Muscle of leg (tissue), 11 donors: ENCODE data around the gene KCNK17. TPM values are rescaled to one million over a fixed set of nuclear protein-coding genes. Genes with fewer than 3 reads are reported as not detected.

ENCODE experiments used
- DNase-seq: peaks from one replicate; pipeline ENCODE4 v3.0.0; 2013
- H3K27ac ChIP-seq: one replicate; pipeline ENCODE4 v1.5.1; 2013; ENCODE audit warnings: mild to moderate bottlenecking, low read length, control low read depth
- H3K27me3 ChIP-seq: one replicate; pipeline ENCODE4 v1.6.1; 2013; ENCODE audit warnings: low read length; ENCODE audit not compliant: control insufficient read depth, insufficient read depth
- H3K36me3 ChIP-seq: one replicate; pipeline ENCODE4 v1.6.1; 2013; ENCODE audit warnings: low read length; ENCODE audit not compliant: control insufficient read depth, insufficient read depth
- H3K4me1 ChIP-seq: one replicate; pipeline ENCODE4 v1.6.1; 2013; ENCODE audit warnings: low read length; ENCODE audit not compliant: control insufficient read depth, insufficient read depth
- H3K4me3 ChIP-seq: one replicate; pipeline ENCODE4 v1.5.1; 2013; ENCODE audit warnings: low read length, control low read depth
- H3K9me3 ChIP-seq: replicated peaks from 2 replicates; pipeline ENCODE4 v1.6.1; 2013; ENCODE audit warnings: low read depth, low read length; ENCODE audit not compliant: control insufficient read depth
- WGBS: methylation state at CpG from one replicate; pipeline ENCODE4 v1.1.5; 2013; ENCODE audit warnings: missing lambda C conversion rate; ENCODE audit not compliant: insufficient coverage; 5-methylcytosine and 5-hydroxymethylcytosine counted together
- polyA plus RNA-seq, 8 donors: library from polyadenylated mRNA; unstranded; fragments of 120-200 nt; gene quantifications; one replicate each; pipeline versions ENCODE4 v1.2.1 to v1.2.3, GENCODE V29; 2013; ENCODE audit warnings: inconsistent platforms in 1 of 8, low replicate concordance in 1 of 8; ENCODE audit not compliant: insufficient read length in 8 of 8, insufficient read depth in 1 of 8
- total RNA-seq: library from RNA; stranded (reverse); fragments of 120-200 nt; gene quantifications from one replicate; pipeline ENCODE4 v1.2.4, GENCODE V29; 2013

The KCNK17 gene
- total and polyA plus RNA-seq, 9 donors = 0.08 to 1.3 (median 0.44) TPM; not detected in 4

DNA sequence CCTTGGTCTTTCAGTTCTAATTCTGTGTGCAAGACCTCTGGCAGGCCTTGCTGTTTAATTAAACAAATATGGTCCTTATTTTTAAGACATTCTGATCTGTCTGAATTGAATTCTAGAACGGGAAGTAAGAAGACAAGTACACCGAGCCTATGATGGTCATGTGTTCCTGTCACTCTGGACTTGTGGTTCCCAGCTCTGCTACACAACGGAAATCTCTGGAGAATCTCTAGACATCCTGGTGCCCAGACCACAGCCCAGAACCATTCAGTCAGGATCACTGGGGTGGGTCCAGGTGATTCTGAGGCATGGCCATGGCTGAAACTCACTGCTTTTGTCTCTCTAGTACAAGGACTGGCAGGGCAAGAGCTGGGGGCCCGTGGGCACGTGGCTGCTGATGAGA lies 24.2 kb upstream of the KCNK17 start:
- peaks cover 16% of the 10 kb centered on the region for H3K4me1 ChIP-seq
- H3K36me3 ChIP-seq = no peaks in the 10 kb centered on the region
- DNase-seq = peak; percentile 43
- H3K27ac ChIP-seq = no peak overlapping the region
- H3K27me3 ChIP-seq = peaks cover 12% of the 10 kb centered on the region
- whole genome bisulfite sequencing = 66% methylated on average over 3 of the region's 5 CpGs
- H3K9me3 ChIP-seq = no peaks in the 10 kb centered on the region
- no peak overlapping the region for H3K4me3 ChIP-seq

GRCh38 chr6:39335780-39336545 lies 21.7 kb upstream of the KCNK17 start:
- Histone ChIP-seq H3K4me3 (no peak overlapping the region), H3K4me1 (peaks cover 7% of the 10 kb centered on the region), H3K27ac (no peak overlapping the region), H3K27me3 (peaks cover 9% of the 10 kb centered on the region), H3K36me3 (no peaks in the 10 kb centered on the region), H3K9me3 (no peaks in the 10 kb centered on the region)
- no peak for DNase-seq
- 53% methylated on average over 2 of the region's 5 CpGs for WGBS

GRCh38 chr6:39333644-39334438 lies 19.6 kb upstream of the KCNK17 start:
- H3K27me3 ChIP-seq = peaks cover 7% of the 10 kb centered on the region
- H3K9me3 ChIP-seq = no peaks in the 10 kb centered on the region
- 70% methylated on average over 5 of the region's 7 CpGs for WGBS
- DNase-seq = peak; percentile 33
- no peaks in the 10 kb centered on the region for H3K36me3 ChIP-seq
- H3K4me3 ChIP-seq = no peak overlapping the region
- no peak overlapping the region for H3K27ac ChIP-seq
- no peaks in the 10 kb centered on the region for H3K4me1 ChIP-seq

DNA sequence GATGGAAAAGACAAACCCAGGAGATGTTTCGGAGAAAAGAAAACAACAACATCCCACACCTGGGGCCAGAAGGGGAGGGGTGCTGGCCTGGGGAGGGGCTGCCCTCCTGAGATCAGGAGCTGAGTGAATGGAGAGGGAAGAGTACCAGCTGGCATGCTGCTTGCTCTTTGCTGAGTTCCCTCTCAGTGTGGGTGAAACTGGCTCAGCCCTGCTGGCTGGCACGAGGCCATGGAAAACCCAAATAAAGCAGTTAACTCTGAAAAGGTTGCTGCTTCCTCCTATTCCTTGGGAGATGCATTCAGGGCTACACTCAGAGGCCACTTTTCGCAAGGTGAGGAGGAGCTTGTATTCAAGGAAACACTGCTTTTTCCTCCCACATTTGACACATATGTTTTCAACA lies 16.3 kb upstream of the KCNK17 start:
- H3K9me3 ChIP-seq = no peaks in the 10 kb centered on the region
- H3K27ac ChIP-seq = no peak overlapping the region
- WGBS = 83% methylated on average over 1 of the region's 3 CpGs
- peak; percentile 49 for DNase-seq
- no peaks in the 10 kb centered on the region for H3K4me1 ChIP-seq
- H3K36me3 ChIP-seq = no peaks in the 10 kb centered on the region
- H3K4me3 ChIP-seq = no peak overlapping the region
- H3K27me3 ChIP-seq = peaks cover 3% of the 10 kb centered on the region

DNA sequence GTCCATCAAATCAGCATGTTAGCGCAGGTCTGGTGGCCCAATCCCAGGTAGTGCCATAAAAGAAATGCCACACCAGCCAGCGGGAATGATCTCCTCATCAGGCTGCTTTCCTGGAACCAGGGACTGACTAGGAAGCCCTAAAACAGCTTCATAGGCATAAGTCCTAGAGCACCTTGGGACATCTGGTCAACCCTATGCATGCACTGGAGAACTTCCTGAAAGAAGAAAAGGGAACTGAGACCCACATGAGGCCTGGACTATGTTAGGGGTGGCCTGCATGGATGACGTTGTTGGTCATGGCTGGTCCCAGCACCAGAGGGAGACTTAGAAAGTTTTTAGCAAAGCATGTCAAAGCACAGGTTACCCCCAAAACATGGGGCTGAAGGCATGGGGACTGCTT lies 15.8 kb upstream of the KCNK17 start:
- Histone ChIP-seq H3K36me3 (no peaks in the 10 kb centered on the region), H3K27me3 (peaks cover 3% of the 10 kb centered on the region), H3K4me1 (no peaks in the 10 kb centered on the region), H3K27ac (no peak overlapping the region), H3K4me3 (no peak overlapping the region), H3K9me3 (no peaks in the 10 kb centered on the region)
- DNase-seq = peak; percentile 60
- 72% methylated on average over 3 of the region's 3 CpGs for WGBS

DNA sequence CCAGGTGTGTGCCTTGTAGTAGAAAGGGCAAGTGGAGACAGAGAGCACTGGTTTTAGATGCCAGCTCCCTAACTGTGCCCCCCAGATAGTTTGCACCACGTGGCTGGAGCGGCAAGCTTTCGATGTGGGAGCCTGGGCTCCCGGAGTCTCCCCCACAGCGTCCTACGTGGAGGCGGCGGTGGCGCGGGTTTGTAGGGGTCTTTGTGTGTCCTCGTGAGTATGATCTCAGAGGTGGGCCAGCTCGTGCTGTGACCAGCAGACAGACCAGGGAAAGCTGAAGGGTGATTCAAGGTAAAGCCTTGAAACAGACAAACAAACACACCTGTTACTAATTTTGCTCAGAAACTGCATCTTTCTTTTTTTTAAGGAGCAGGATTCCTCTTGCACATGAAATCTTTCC lies 13.8 kb upstream of the KCNK17 start:
- no peaks in the 10 kb centered on the region for H3K36me3 ChIP-seq
- no peaks in the 10 kb centered on the region for H3K4me1 ChIP-seq
- no peaks in the 10 kb centered on the region for H3K9me3 ChIP-seq
- 77% methylated on average over 10 of the region's 12 CpGs for WGBS
- peaks cover 3% of the 10 kb centered on the region for H3K27me3 ChIP-seq
- H3K4me3 ChIP-seq = no peak overlapping the region
- DNase-seq = no peak
- no peak overlapping the region for H3K27ac ChIP-seq

- peaks cover 3% of the 10 kb centered on the region for H3K27me3 ChIP-seq
- no peaks in the 10 kb centered on the region for H3K4me1 ChIP-seq
- H3K4me3 ChIP-seq = no peak overlapping the region
- H3K36me3 ChIP-seq = no peaks in the 10 kb centered on the region
- DNase-seq = no peak
- 17% methylated on average over 1 of the region's 5 CpGs for WGBS
- no peak overlapping the region for H3K27ac ChIP-seq
- H3K9me3 ChIP-seq = no peaks in the 10 kb centered on the region
Measured at GRCh38 chr6:39327507-39327906, 13.3 kb upstream of the KCNK17 start.

GRCh38 chr6:39322306-39322850 lies 8.2 kb upstream of the KCNK17 start, which contains the start of gene KCNK16:
KCNK16 (minus strand) TSS chr6:39322702; CDS start chr6:39322540, 162 bp downstream.
- Histone ChIP-seq H3K36me3 (no peaks in the 10 kb centered on the region), H3K4me1 (no peaks in the 10 kb centered on the region), H3K27me3 (peaks cover 17% of the 10 kb centered on the region), H3K9me3 (no peaks in the 10 kb centered on the region), H3K27ac (no peak within 1 kb of the TSS), H3K4me3 (no peak within 1 kb of the TSS)
- WGBS = 84% methylated on average over 11 of the region's 11 CpGs
- no peak for DNase-seq

DNA sequence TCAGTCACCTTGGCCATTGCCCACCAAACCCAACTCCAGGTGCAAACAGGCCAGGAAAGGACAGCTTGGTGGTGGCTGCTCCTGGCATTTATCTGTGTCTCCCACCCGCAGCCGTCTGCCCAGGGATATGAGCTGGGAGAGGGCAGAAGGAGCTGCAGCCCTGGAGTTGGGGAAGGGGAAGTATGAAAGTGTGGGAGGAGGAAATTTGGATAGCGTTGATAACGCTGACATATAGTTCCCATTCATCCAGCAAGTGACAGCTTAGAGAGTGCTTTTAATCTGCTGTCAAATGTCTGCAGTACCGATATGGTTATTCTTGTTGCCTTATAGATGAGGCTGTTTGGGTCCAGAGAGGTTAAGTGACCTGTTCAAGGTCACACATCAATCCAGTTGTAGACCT lies 7.5 kb upstream of the KCNK17 start:
- Histone ChIP-seq H3K4me3 (no peak overlapping the region), H3K4me1 (no peaks in the 10 kb centered on the region), H3K9me3 (no peaks in the 10 kb centered on the region), H3K27me3 (peaks cover 19% of the 10 kb centered on the region), H3K36me3 (no peaks in the 10 kb centered on the region), H3K27ac (no peak overlapping the region)
- 72% methylated on average over 2 of the region's 5 CpGs for WGBS
- DNase-seq = no peak

DNA sequence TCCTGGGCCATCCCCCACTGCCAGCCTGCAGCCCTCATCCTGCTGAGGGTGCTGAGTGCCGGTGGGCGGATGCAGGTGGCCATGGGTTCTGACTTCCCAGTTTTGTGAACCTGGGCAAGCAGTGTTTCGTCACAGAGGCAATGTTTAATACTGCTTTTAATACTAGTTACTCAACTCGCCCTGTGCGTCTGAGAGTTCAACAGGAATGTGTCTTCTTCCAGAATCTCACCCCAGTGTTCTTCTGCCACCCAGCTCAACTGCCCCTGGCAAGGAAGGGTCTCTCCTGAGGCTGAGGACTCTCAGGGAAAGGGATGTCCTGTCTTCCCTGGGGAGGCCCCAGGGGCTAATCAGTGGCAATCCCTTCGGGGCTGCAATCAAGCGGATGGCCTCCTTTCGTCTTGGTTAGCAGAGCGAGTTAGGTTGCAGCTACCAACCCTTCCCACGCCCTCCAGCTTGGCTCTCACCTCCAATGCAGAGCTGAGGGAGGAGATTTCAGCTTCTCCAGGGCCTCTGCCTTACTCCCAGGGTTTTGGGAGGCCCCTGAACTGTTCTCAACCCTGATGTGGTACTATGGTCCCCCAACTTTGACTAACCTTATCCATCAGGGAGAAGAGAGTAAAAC lies 6.3 kb upstream of the KCNK17 start:
- WGBS = 87% methylated on average over 5 of the region's 10 CpGs
- Histone ChIP-seq H3K9me3 (no peaks in the 10 kb centered on the region), H3K4me1 (no peaks in the 10 kb centered on the region), H3K4me3 (no peak overlapping the region), H3K36me3 (no peaks in the 10 kb centered on the region), H3K27me3 (peaks cover 28% of the 10 kb centered on the region), H3K27ac (no peak overlapping the region)
- no peak for DNase-seq
